Eye (tissue), 1 donor: ENCODE results near the gene GLDC.
"Not testable (repeated sequence)": the region's sequence is repeated elsewhere in the genome, so short reads cannot be mapped to it uniquely, and the experiment has no call there.

Experiments used
- DNase-seq: peaks from one replicate; pipeline ENCODE4 v3.0.0-alpha.2; 2015

The GLDC gene

GRCh38 chr9:6660512-6660911 is 15.0 kb upstream of the GLDC start:
- no peak for DNase-seq

DNA sequence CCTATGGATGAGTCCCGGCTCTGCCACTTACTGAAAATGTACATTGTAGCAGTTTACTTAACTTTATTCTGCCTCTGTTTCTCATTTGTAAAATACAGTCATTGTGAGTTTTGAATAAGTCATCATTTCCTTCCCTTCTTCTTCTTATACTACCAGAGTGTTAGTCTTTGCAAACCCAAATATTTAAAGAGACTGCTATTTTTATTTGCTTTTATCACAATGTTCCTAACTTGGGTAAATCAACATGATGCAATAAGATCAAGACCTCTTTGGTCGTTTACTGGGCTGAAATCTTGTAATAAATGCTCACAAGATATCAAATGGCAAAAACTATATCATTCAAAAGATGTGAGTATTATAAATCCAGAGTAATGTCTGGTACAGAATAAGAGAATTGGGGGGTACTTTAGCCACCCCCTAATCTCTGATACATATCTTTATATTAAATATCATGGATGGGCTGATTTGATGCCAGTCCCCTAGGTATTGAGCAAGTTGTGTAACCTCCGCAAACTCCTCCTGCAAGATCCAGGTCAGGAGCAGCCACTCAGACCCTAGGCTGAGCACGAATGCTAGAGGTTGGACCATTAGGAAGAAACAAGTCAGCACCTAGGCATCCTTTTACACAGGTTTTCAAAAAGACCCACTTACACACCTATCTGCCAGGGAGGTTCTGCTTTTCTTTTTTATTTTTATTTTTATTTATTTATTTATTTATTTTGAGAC is 13.3 kb upstream of the GLDC start:
- DNase-seq: no peak

DNA sequence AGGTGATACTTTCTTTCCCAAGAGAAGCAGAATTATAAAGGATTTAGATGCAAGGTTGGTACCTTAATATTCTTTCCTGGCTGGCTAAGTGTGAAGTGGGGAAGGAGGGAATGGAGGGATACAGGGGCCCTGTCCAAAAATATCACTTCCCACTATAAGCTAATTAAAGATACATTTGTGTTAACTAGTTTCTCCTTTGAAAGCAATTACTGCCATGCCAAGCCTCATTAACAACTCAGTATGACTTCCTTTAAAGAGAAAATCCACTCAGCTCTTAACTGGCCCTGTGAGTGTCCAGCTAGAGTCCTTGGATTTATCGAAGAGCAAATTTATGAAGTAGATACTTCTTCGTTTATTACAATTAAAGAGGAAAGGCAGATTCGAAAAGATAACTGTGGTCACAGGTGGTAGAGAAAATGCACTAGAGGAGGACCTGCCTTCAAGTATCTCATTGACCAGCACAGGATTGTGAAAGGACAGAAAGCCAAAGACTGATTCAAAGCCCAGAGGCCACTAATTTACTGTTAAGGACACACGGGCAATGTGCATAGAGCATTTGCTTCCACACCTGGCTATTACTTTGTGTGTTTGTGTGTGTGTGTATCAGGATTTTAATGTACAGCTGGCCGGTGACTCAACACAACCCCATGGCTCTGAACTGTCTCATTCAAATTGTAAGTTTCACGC is 11.2 kb upstream of the GLDC start:
- DNase-seq: no peak

DNA sequence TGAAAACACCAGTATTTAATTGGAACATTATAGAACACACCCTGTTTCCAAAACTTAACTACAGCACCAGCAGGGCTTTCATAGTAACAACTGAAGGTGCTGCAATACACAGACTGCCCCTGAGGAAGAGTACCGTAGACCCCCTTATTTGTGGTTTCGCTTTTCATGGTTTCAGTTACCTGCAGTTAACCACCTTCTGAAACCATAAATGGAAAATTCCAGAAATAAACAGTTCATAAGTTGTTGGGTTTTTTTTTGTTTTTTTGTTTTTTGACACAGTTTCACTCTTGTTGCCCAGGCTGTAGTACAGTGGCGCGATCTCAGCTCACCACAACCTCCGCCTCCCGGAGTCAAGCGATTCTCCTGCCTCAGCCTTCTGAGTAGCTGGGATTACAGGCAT is 9.5 kb upstream of the GLDC start:
- DNase-seq: no peak

GRCh38 chr9:6646293-6646636 is 736 bp upstream of the GLDC start:
- DNase-seq: no peak

DNA sequence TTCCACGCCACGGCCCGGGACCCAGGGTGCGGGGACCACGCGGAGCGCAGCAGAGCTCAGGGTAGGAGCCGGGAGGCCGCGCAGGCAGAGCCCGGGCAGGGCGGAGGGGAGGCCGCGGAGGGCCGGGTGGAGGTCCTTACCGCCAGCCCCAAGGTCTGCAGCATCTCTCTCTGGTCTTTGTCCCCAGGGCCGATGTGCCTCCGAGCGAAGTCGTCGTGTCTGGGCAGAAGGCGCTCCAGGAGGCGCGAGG is 499 bp downstream of the GLDC start:
- DNase-seq: not testable (repeated sequence)

- peak; percentile 82 for DNase-seq
Observed at GRCh38 chr9:6644346-6645104, 1.0 kb downstream of the GLDC start.

GRCh38 chr9:6641961-6642360 is 3.6 kb downstream of the GLDC start:
- no peak for DNase-seq

DNA sequence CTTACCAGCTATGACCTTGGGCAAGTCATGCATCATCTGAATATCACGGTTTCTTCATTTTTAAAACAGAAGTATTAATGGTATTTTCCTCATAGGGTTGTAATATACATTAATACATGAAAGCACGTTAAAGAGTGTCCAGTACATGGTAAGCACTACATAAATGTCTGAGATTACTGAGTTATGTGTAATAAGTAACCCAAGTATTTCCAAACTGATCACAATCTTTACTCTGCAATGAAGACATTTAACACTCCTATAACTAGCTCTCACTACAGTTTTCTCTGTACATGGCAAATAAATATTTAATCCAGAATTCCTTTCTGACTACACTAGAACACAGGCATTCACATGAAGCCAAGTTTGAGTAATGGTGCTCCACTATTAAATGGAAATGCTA is 4.0 kb downstream of the GLDC start:
- no peak for DNase-seq

- DNase-seq: no peak
Observed at GRCh38 chr9:6641056-6641455, 4.5 kb downstream of the GLDC start.

DNA sequence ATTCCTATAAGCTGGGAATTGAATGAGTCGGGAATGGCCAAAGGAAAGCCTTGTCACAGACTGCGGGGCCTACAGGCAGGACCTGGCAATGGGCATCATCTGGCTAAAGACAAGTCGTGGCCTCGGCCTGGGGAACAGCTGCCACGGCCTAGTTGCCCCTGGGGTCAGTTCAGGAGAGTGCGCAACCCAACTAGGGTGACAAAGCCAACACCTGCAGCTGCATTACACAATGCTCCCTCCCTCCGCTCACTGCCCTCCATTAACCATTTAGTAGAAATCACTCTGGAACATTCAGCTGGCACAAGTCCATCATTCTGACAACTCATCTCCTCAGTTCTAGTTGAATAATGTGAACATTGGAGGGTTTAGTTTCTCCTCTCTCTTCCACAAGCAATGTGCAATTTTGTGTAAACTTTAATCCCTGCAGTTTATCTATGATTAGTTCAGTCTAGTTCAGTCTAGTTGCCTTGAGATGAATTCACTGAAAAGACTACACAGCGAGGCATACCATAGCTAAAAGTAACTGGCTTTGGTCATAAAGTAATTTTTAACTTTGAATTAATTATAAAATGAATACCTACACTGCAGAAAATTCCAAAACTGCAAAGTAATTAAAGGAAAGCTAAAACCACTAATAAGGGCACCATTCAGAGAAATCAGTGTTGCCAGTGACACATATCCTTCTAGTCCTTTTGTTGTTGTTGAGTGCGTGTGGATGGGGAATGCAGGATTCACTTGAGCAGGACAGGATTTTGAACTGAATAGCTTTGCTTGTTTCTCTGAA is 5.1 kb downstream of the GLDC start:
- no peak for DNase-seq

DNA sequence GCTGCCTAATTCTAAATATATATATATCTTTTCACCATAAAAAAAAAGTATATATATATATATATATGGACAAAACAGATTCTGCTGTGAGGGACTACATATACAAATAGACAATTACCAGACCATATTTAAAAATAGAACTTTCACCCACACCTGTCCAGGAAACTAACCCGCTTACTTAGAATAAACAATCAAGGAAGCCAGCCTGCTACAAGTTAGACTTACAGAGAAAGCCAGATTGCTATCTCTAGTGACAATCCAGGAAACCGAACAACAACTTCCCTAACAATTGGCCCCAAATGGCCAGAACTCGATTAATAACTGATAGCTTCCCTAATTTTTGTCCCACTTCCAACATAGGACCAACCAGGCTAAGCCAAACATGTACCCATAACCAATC is 5.9 kb downstream of the GLDC start:
- DNase-seq: no peak

DNA sequence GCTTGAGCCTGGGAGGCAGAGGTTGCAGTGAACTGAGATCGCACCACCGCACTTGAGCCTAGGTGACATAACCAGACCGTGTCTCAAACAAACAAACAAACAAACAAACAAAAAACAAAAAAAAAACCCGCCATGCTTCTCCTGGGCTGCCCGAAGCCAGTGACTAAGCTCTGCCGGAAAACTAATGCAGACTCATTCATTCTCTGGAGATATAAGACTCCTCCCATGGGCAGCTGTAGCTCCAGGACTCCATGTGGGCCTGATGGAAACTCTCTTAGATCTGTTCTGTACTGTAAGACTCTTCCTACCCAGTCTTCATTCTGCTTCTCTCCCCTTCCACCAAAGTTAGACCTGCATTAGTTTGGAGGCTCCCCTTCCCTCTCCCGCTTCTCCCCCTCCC is 11.1 kb downstream of the GLDC start:
- no peak for DNase-seq

- DNase-seq: no peak
Observed at GRCh38 chr9:6633378-6633777, 12.2 kb downstream of the GLDC start.

- DNase-seq: peak; percentile 29
Observed at GRCh38 chr9:6632516-6633183, 12.9 kb downstream of the GLDC start.

DNA sequence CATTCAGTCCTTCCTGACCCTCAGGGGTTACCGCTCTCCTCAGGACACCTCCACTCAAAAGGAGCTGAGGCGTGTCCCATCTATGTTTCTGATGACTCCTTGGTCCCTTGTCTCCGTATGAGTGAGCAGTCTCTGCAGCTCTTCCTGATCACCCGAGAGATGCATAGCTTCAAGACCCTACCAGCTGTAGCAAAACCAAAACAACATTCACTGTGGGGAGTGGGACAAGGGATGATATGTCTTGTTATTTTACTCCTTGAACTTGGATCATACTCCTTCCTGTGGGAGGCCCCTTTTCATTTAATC is 14.4 kb downstream of the GLDC start:
- no peak for DNase-seq

DNA sequence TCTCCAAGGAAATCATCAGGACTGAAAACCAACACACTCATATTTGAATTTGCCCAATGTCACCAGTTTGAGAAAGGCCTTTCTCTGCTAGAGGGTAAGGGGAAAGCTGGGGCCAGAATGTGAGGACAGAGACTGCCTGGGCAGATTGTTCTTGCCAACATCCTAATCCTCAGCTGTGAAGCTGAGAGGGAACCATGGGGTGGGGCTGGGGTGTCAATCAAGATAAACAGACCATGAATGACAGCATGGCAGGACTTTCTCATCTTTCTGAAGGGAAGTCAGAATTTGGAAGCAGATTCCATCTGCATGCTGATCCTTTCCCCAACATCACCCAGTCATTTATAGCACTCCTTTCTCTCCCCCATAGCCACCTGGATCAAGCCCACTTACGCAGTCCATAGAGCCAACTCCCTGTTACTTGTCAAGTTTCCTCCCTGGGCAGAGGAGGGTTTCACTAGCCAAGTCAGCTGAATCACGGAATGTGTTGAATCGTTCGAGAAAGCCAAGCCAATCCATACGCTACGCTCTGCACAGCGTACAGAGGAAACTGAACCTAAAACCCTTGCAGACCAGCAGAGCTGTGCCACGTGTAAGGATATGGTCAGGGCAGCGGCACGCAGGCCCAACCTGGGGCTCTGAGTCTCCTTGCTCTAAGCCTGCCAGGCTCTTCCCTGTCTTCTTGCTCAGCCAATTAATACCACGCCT is 14.9 kb downstream of the GLDC start:
- DNase-seq: peak; percentile 23

GRCh38 chr9:6628704-6629103 is 16.8 kb downstream of the GLDC start:
- peak; percentile 20 for DNase-seq

DNA sequence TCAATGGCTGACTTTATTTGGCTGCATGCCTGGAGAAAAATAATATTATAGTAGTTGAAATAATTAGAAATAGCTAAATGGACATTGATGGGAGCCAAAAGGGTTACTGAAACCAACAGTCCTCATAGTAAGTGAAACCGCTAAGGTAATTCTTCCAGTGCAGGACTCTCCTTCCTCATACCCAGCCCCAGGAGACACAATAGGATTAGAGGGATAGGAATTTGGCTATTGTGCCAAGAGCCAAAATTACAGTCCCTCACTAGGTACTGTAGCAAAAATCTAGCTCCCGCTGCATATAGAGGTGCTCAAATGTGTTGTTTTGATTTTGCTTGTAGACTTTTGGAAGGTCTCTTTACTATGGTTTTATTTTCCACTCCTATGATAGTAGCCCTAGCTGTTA is 20.2 kb downstream of the GLDC start:
- DNase-seq: no peak

DNA sequence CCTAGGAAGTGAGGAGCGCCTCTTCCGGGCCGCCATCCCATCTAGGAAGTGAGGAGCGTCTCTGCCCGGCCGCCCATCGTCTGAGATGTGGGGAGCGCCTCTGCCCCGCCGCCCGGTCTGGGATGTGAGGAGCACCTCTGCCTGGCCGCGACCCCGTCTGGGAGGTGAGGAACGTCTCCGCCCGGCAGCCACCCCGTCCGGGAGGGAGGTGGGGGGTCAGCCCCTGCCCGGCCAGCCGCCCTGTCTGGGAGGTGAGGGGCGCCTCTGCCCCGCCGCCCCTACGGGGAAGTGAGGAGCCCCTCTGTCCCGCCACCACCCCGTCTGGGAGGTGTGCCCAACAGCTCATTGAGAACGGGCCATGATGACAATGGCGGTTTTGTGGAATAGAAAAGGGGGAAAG is 22.7 kb downstream of the GLDC start:
- DNase-seq: not testable (repeated sequence)

DNA sequence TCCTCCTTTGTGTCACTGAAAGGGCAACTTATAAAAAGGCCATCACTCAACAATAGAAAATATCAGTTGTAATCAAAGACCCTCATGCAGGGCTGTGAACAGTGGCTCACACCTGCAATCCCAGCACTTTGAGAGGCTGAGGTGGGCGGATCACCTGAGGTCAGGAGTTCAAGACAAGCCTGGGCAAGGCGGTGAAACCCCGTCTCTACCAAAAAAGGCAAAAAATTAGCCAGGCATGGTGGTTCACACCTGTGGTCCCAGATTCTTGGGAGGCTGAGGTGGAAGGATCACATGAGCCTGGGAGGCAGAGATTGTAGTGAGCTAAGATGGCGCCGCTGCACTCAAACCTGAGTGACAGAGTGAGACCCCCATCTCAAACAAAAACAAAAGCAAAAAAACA is 24.7 kb downstream of the GLDC start:
- no peak for DNase-seq

DNA sequence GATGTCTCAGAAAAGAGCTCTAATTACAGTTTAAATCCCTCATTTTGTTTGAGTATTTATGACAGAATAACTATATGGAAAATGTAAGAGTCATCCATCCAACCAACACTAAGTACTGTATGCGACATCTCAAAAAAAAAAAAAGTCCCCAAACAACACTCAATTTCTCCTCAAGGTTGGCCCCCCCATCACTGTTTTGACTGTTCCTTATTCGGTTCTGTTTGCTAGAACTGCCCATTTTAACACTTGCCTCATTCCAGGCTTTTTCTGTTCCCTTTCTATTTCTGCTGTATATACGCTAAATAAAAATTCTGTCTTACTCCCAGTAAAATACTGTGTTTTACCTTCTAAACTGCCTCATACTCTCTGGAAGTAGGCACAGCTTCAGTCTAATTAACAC is 25.2 kb downstream of the GLDC start:
- DNase-seq: no peak

DNA sequence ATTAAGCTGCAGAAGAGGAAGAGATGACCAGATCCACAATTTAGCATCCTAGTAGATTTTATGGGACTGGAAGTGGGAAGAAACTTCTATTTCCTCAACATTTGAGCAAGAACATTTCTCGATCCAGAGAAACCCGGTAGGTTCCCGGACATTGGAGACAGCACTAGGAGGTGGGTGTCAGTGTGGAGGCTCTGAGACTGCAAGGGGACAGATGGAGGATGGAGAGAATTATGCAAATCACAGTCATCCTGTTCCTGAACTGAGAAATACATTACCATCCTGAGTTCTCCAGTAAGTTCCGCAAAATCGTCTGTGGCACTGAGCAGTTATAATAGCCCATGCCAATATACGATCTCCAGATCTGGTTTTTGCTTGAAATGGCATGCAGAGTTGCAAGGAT is 25.6 kb downstream of the GLDC start:
- DNase-seq: no peak
